GM12878 (cell line): Measurements from ENCODE around the gene TLR5. TPM values are rescaled to one million over a fixed set of nuclear protein-coding genes. Genes with fewer than 3 reads are reported as not detected.

Experiments
- BHLHE40 ChIP-seq, 2 experiments: fragments of 450-650 bp in 1 of 2; IDR thresholded peaks; 2 replicates each; pipeline ENCODE4 v1.6.1; 2011 to 2017; ENCODE audit warnings: low read depth in 2 of 2, borderline replicate concordance in 1 of 2, improper control_type of control experiment in 1 of 2, low read length in 1 of 2, mild to moderate bottlenecking in 1 of 2
- CBFB ChIP-seq: IDR thresholded peaks from 2 replicates; pipeline ENCODE4 v1.6.1; 2016; ENCODE audit warnings: antibody characterized with exemption, low read depth
- IKZF1 ChIP-seq: fragments of 450-650 bp; conservative IDR thresholded peaks from 2 replicates; pipeline ENCODE4 v1.6.1; 2017; ENCODE audit warnings: antibody characterized with exemption, mild to moderate bottlenecking
- IKZF2 ChIP-seq, 2 experiments: fragments of 450-650 bp; IDR thresholded peaks; 2 replicates each; pipeline ENCODE4 v1.6.1; 2017; ENCODE audit warnings: mild to moderate bottlenecking in 2 of 2, moderate library complexity in 2 of 2
- IRF4 ChIP-seq: IDR thresholded peaks from 2 replicates; pipeline ENCODE4 v1.6.1; 2011; ENCODE audit warnings: low read depth, low read length
- MEF2B ChIP-seq: fragments of 450-650 bp; IDR thresholded peaks from 2 replicates; pipeline ENCODE4 v1.6.1; 2018; ENCODE audit warnings: mild to moderate bottlenecking, moderate library complexity; ENCODE audit not compliant: partially characterized antibody, poor library complexity, severe bottlenecking
- POLR2AphosphoS5 ChIP-seq: IDR thresholded peaks from 2 replicates; pipeline ENCODE4 v1.6.1; 2011; ENCODE audit warnings: mild to moderate bottlenecking, low read length, inconsistent platforms
- POU2F2 ChIP-seq: IDR thresholded peaks from 3 replicates; pipeline ENCODE4 v1.6.1; 2011; ENCODE audit warnings: low read depth, mild to moderate bottlenecking, low read length, borderline replicate concordance
- TCF12 ChIP-seq: IDR thresholded peaks from 2 replicates; pipeline ENCODE4 v1.6.1; 2011; ENCODE audit warnings: low read depth, mild to moderate bottlenecking, low read length
- polyA plus RNA-seq, 11 experiments: library from polyadenylated mRNA; depleted of rRNA in 4 of 11; unstranded in 6 of 11; stranded (reverse) in 5 of 11; fragments of >200 nt; fragmentation: Nextera tagmentation in 4 of 11; fragmentation: Illumina TruSeq in 1 of 11; extraction: Ambion mirVana in 4 of 11; extraction: Trizol in 1 of 11; gene quantifications; 1 replicate in 1 of 11; 2 replicates in 10 of 11; pipeline versions ENCODE4 v1.2.1 to v1.2.3, GENCODE V29; 2011 to 2016; ENCODE audit warnings: inconsistent platforms in 2 of 11, missing spikeins in 2 of 11, low read depth in 1 of 11
- total RNA-seq, 4 experiments: library from RNA; depleted of rRNA in 3 of 4; stranded (reverse); fragments of >200 nt in 3 of 4; fragmentation: Illumina TruSeq in 1 of 4; extraction: Trizol in 1 of 4; gene quantifications; 2 replicates each; pipeline versions ENCODE4 v1.2.1 to v1.2.3, GENCODE V29; 2013 to 2021
- TF ChIP-seq, protein P1 (sequence below): IDR thresholded peaks from 2 replicates; pipeline ENCODE4 v1.6.1; 2012; ENCODE audit warnings: improper control_type of control experiment, low read depth, low read length; ENCODE audit not compliant: insufficient replicate concordance
- TF ChIP-seq, protein P2 (sequence below): fragments of 450-650 bp; formaldehyde crosslinking; IDR thresholded peaks from 2 replicates; pipeline ENCODE4 v1.5.0; 2022; ENCODE audit warnings: mild to moderate bottlenecking, missing genetic modification characterization
- TF ChIP-seq, protein P3 (sequence below): IDR thresholded peaks from 2 replicates; pipeline ENCODE4 v1.6.1; 2011; ENCODE audit warnings: mild to moderate bottlenecking, low read depth, low read length, moderate library complexity; ENCODE audit not compliant: insufficient replicate concordance
- TF ChIP-seq, protein P4 (sequence below): IDR thresholded peaks from 2 replicates; pipeline ENCODE4 v1.6.1; 2012; ENCODE audit warnings: low read length, inconsistent platforms
- TF ChIP-seq, protein P5 (sequence below), 3 experiments: IDR thresholded peaks in 2 of 3; conservative IDR thresholded peaks in 1 of 3; 2 replicates each; pipeline ENCODE4 v1.5.1; 2011; ENCODE audit warnings: low read depth in 3 of 3, low read length in 3 of 3, mild to moderate bottlenecking in 3 of 3, control low read depth in 2 of 3, moderate library complexity in 2 of 3, inconsistent platforms in 1 of 3, mixed read lengths in 1 of 3; ENCODE audit not compliant: control insufficient read depth in 2 of 3, insufficient read depth in 1 of 3; ENCODE audit errors: extremely low read depth in 1 of 3

TLR5 gene
- total and polyA plus RNA-seq, 10 of the 15 experiments (the other 5 are each of a cell fraction or from before 2014, with no cell fraction given): 0.34 to 5.3 (median 0.79) TPM

DNA sequence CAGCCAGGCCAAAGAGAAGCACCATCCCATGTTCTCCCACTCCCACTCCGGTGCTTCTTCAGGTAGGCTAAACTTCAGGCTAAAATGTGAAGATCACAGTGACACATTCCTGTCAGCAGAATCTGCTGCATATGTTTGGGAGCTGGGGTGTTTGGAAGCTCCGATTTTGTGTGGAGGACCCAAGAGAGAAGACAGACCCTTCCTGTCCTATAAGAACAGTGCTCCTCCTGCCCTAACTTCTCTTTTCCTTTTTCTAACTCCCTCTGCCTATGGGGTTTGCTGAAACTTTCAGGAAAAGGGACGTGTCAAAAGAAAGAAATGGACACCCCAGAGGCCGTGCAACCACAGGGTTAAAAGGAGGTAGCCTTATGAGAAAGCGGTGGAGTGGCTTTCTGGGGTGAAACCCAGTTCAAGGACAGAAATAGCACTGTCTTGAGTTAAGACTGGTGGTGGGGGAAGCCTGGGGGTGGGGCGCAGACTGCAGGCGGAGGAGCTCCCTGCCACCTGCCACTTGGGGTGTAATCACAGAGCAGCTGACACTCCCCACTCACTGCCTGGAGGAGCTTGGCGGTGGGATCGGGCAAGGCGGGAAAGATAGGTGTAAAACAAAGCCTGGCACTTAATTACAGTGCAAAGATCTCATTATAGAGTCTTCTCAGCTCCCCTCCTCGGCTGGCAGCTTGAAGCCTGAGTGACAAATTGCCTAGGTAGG, 645 bp upstream of the TLR5 start (continued):
- TF ChIP-seq, protein P1, sequence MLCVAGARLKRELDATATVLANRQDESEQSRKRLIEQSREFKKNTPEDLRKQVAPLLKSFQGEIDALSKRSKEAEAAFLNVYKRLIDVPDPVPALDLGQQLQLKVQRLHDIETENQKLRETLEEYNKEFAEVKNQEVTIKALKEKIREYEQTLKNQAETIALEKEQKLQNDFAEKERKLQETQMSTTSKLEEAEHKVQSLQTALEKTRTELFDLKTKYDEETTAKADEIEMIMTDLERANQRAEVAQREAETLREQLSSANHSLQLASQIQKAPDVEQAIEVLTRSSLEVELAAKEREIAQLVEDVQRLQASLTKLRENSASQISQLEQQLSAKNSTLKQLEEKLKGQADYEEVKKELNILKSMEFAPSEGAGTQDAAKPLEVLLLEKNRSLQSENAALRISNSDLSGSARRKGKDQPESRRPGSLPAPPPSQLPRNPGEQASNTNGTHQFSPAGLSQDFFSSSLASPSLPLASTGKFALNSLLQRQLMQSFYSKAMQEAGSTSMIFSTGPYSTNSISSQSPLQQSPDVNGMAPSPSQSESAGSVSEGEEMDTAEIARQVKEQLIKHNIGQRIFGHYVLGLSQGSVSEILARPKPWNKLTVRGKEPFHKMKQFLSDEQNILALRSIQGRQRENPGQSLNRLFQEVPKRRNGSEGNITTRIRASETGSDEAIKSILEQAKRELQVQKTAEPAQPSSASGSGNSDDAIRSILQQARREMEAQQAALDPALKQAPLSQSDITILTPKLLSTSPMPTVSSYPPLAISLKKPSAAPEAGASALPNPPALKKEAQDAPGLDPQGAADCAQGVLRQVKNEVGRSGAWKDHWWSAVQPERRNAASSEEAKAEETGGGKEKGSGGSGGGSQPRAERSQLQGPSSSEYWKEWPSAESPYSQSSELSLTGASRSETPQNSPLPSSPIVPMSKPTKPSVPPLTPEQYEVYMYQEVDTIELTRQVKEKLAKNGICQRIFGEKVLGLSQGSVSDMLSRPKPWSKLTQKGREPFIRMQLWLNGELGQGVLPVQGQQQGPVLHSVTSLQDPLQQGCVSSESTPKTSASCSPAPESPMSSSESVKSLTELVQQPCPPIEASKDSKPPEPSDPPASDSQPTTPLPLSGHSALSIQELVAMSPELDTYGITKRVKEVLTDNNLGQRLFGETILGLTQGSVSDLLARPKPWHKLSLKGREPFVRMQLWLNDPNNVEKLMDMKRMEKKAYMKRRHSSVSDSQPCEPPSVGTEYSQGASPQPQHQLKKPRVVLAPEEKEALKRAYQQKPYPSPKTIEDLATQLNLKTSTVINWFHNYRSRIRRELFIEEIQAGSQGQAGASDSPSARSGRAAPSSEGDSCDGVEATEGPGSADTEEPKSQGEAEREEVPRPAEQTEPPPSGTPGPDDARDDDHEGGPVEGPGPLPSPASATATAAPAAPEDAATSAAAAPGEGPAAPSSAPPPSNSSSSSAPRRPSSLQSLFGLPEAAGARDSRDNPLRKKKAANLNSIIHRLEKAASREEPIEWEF: no peak
- TF ChIP-seq, protein P2, sequence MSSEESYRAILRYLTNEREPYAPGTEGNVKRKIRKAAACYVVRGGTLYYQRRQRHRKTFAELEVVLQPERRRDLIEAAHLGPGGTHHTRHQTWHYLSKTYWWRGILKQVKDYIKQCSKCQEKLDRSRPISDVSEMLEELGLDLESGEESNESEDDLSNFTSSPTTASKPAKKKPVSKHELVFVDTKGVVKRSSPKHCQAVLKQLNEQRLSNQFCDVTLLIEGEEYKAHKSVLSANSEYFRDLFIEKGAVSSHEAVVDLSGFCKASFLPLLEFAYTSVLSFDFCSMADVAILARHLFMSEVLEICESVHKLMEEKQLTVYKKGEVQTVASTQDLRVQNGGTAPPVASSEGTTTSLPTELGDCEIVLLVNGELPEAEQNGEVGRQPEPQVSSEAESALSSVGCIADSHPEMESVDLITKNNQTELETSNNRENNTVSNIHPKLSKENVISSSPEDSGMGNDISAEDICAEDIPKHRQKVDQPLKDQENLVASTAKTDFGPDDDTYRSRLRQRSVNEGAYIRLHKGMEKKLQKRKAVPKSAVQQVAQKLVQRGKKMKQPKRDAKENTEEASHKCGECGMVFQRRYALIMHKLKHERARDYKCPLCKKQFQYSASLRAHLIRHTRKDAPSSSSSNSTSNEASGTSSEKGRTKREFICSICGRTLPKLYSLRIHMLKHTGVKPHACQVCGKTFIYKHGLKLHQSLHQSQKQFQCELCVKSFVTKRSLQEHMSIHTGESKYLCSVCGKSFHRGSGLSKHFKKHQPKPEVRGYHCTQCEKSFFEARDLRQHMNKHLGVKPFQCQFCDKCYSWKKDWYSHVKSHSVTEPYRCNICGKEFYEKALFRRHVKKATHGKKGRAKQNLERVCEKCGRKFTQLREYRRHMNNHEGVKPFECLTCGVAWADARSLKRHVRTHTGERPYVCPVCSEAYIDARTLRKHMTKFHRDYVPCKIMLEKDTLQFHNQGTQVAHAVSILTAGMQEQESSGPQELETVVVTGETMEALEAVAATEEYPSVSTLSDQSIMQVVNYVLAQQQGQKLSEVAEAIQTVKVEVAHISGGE (CRISPR knock-in tag): no peak
- TF ChIP-seq IRF4: no peak
- peak; percentile 91; the same call in 1 of the 2 replicates for TF ChIP-seq IKZF1
- TF ChIP-seq MEF2B: peak; percentile 95
- TF ChIP-seq TCF12: peak; percentile 94
- peak; percentile 21; the same call in 1 of the 3 replicates for TF ChIP-seq POU2F2
- no peak for TF ChIP-seq POLR2AphosphoS5
- peak; percentile 40 to 72; a peak in 3 of 4 replicates for TF ChIP-seq BHLHE40 (IDR thresholded peaks at IDR 0.05; ENCODE audit: borderline replicate concordance in 1 of 2, low read depth in 2 of 2, low read length in 1 of 2)
- TF ChIP-seq, protein P3, sequence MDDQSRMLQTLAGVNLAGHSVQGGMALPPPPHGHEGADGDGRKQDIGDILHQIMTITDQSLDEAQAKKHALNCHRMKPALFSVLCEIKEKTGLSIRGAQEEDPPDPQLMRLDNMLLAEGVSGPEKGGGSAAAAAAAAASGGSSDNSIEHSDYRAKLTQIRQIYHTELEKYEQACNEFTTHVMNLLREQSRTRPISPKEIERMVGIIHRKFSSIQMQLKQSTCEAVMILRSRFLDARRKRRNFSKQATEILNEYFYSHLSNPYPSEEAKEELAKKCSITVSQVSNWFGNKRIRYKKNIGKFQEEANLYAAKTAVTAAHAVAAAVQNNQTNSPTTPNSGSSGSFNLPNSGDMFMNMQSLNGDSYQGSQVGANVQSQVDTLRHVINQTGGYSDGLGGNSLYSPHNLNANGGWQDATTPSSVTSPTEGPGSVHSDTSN: no peak
- TF ChIP-seq, protein P4, sequence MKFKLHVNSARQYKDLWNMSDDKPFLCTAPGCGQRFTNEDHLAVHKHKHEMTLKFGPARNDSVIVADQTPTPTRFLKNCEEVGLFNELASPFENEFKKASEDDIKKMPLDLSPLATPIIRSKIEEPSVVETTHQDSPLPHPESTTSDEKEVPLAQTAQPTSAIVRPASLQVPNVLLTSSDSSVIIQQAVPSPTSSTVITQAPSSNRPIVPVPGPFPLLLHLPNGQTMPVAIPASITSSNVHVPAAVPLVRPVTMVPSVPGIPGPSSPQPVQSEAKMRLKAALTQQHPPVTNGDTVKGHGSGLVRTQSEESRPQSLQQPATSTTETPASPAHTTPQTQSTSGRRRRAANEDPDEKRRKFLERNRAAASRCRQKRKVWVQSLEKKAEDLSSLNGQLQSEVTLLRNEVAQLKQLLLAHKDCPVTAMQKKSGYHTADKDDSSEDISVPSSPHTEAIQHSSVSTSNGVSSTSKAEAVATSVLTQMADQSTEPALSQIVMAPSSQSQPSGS: 0 out of 2 replicates have a peak, but pooled peaks have one; percentile 31
- peak; percentile 81 to 83; a peak in 3 of 4 replicates for TF ChIP-seq IKZF2 (IDR thresholded peaks at IDR 0.05)
- TF ChIP-seq CBFB: peak; percentile 67; the same call in 1 of the 2 replicates
- TF ChIP-seq, protein P5, sequence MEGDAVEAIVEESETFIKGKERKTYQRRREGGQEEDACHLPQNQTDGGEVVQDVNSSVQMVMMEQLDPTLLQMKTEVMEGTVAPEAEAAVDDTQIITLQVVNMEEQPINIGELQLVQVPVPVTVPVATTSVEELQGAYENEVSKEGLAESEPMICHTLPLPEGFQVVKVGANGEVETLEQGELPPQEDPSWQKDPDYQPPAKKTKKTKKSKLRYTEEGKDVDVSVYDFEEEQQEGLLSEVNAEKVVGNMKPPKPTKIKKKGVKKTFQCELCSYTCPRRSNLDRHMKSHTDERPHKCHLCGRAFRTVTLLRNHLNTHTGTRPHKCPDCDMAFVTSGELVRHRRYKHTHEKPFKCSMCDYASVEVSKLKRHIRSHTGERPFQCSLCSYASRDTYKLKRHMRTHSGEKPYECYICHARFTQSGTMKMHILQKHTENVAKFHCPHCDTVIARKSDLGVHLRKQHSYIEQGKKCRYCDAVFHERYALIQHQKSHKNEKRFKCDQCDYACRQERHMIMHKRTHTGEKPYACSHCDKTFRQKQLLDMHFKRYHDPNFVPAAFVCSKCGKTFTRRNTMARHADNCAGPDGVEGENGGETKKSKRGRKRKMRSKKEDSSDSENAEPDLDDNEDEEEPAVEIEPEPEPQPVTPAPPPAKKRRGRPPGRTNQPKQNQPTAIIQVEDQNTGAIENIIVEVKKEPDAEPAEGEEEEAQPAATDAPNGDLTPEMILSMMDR (IDR thresholded peaks at IDR 0.05 in 2 of 3, conservative IDR thresholded peaks at IDR 0.05 in 1 of 3; ENCODE audit: control insufficient read depth in 2 of 3, extremely low read depth in 1 of 3, insufficient read depth in 1 of 3, low read depth in 3 of 3, low read length in 3 of 3): no peak; a peak in 1 of 6 replicates
